Fibroblast of lung (primary cell): Measurements from ENCODE around the gene RETN. TPM values are rescaled to one million over a fixed set of nuclear protein-coding genes. Genes with fewer than 3 reads are reported as not detected.

ENCODE experiments used
- DNase-seq, 2 donors: peaks; one replicate each; pipeline versions ENCODE4 v3.0.0 to v3.0.0-alpha.2; 2010; ENCODE audit warnings: low read depth in 2 of 2
- H2AFZ ChIP-seq: 2 replicates; pipeline ENCODE4 v1.5.1; 2012; ENCODE audit warnings: low read length, control low read depth, inconsistent platforms
- H3K27ac ChIP-seq: 2 replicates; pipeline ENCODE4 v1.5.1; 2011; ENCODE audit warnings: low read length, control low read depth; ENCODE audit not compliant: insufficient read depth
- H3K27me3 ChIP-seq: 2 replicates; pipeline ENCODE4 v1.5.1; 2011; ENCODE audit warnings: mild to moderate bottlenecking, low read length; ENCODE audit not compliant: control insufficient read depth, insufficient read depth
- H3K36me3 ChIP-seq: 2 replicates; pipeline ENCODE4 v1.5.1; 2011; ENCODE audit warnings: low read length; ENCODE audit not compliant: control insufficient read depth, insufficient read depth
- H3K4me1 ChIP-seq: 2 replicates; pipeline ENCODE4 v1.5.1; 2011; ENCODE audit warnings: low read length; ENCODE audit not compliant: control insufficient read depth, insufficient read depth; ENCODE audit errors: extremely low read depth
- H3K4me2 ChIP-seq: 2 replicates; pipeline ENCODE4 v1.5.1; 2011; ENCODE audit warnings: low read length, control low read depth; ENCODE audit not compliant: insufficient read depth; ENCODE audit errors: extremely low read depth
- H3K4me3 ChIP-seq, 4 experiments: fragments of 200-600 bp in 1 of 4; sonication (generic) in 1 of 4; replicated peaks in 1 of 4; 2 replicates each; pipeline ENCODE4 v1.5.1; 2011 to 2016; ENCODE audit warnings: low read length in 4 of 4, low read depth in 3 of 4, mild to moderate bottlenecking in 3 of 4, control low read depth in 2 of 4, inconsistent platforms in 1 of 4, mixed read lengths in 1 of 4; ENCODE audit not compliant: insufficient read depth in 1 of 4; ENCODE audit errors: control extremely low read depth in 1 of 4
- H3K79me2 ChIP-seq: 2 replicates; pipeline ENCODE4 v1.5.1; 2012; ENCODE audit warnings: mild to moderate bottlenecking, low read length, inconsistent platforms; ENCODE audit not compliant: control insufficient read depth, insufficient read depth
- H3K9ac ChIP-seq: 2 replicates; pipeline ENCODE4 v1.5.1; 2011; ENCODE audit warnings: mild to moderate bottlenecking, low read length, control low read depth; ENCODE audit not compliant: insufficient read depth
- H3K9me3 ChIP-seq: 2 replicates; pipeline ENCODE4 v1.5.1; 2012; ENCODE audit warnings: low read depth, low read length; ENCODE audit not compliant: control insufficient read depth, insufficient read depth
- H4K20me1 ChIP-seq: 2 replicates; pipeline ENCODE4 v1.5.1; 2011; ENCODE audit warnings: low read length; ENCODE audit not compliant: control insufficient read depth, insufficient read depth; ENCODE audit errors: extremely low read depth
- EZH2 ChIP-seq: IDR thresholded peaks from 2 replicates; pipeline ENCODE4 v1.5.1; 2012; ENCODE audit warnings: low read length, control low read depth, mild to moderate bottlenecking; ENCODE audit errors: missing control alignments
- polyA plus RNA-seq, 2 donors: library from polyadenylated mRNA; depleted of rRNA in 1 of 2; stranded (reverse) in 1 of 2; unstranded in 1 of 2; fragments of >200 nt; gene quantifications; 2 replicates each; pipeline ENCODE4 v1.2.1, GENCODE V29; 2011 to 2012; ENCODE audit warnings: missing spikeins in 1 of 2
- total RNA-seq: library from RNA; depleted of rRNA; stranded (reverse); fragments of >200 nt; gene quantifications from 2 replicates; pipeline ENCODE4 v1.2.1, GENCODE V29; 2014
- TF ChIP-seq, protein P1 (sequence below), 2 donors: IDR thresholded peaks in 1 of 2; conservative IDR thresholded peaks in 1 of 2; 1 replicate in 1 of 2; 2 replicates in 1 of 2; pipeline ENCODE4 v1.5.1; 2011 to 2012; ENCODE audit warnings: low read length in 2 of 2, control low read depth in 1 of 2, inconsistent platforms in 1 of 2, low read depth in 1 of 2, mild to moderate bottlenecking in 1 of 2

Gene RETN
- total and polyA plus RNA-seq, 2 donors (not counting 1 experiment from before 2014, with no cell fraction given): not detected

DNA sequence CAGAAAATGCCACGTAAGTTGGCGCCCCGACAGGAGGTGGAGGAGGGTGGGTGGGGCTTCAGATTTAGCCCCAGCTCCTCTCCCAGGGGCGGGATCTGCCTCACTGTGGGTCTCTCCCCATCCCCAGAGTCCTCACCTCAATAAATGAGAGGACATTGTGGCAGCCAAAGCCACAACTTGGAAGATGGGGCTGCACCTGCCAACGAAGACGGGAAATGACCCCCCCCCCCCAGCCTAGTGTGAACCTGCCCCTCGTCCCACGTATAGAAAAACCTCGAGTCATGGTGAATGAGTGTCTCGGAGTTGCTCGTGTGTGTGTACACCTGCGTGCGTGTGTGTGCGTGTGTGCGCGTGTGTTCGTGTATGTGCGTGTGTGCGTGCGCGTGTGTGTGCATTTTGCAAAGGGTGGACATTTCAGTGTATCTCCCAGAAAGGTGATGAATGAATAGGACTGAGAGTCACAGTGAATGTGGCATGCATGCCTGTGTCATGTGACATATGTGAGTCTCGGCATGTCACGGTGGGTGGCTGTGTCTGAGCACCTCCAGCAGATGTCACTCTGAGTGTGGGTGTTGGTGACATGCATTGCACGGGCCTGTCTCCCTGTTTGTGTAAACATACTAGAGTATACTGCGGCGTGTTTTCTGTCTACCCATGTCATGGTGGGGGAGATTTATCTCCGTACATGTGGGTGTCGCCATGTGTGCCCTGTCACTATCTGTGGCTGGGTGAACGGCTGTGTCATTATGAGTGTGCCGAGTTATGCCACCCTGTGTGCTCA lies 10.3 kb downstream of the RETN start:
- H3K4me3 ChIP-seq: no peak overlapping the region
- no peaks in the 10 kb centered on the region for H4K20me1 ChIP-seq
- no peaks in the 10 kb centered on the region for H3K4me1 ChIP-seq
- H3K9ac ChIP-seq: no peak overlapping the region
- no peak overlapping the region for H3K27ac ChIP-seq
- H2AFZ ChIP-seq: no peak overlapping the region
- H3K4me2 ChIP-seq: no peak overlapping the region
- no peak for TF ChIP-seq EZH2
- TF ChIP-seq, protein P1, sequence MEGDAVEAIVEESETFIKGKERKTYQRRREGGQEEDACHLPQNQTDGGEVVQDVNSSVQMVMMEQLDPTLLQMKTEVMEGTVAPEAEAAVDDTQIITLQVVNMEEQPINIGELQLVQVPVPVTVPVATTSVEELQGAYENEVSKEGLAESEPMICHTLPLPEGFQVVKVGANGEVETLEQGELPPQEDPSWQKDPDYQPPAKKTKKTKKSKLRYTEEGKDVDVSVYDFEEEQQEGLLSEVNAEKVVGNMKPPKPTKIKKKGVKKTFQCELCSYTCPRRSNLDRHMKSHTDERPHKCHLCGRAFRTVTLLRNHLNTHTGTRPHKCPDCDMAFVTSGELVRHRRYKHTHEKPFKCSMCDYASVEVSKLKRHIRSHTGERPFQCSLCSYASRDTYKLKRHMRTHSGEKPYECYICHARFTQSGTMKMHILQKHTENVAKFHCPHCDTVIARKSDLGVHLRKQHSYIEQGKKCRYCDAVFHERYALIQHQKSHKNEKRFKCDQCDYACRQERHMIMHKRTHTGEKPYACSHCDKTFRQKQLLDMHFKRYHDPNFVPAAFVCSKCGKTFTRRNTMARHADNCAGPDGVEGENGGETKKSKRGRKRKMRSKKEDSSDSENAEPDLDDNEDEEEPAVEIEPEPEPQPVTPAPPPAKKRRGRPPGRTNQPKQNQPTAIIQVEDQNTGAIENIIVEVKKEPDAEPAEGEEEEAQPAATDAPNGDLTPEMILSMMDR (conservative IDR thresholded peaks at IDR 0.05 in 1 of 2, IDR thresholded peaks at IDR 0.05 in 1 of 2; ENCODE audit: low read depth in 1 of 2, low read length in 2 of 2): no peak
- no peak for DNase-seq
- H3K9me3 ChIP-seq: no peaks in the 10 kb centered on the region
- peaks cover 7% of the 10 kb centered on the region for H3K79me2 ChIP-seq
- H3K27me3 ChIP-seq: peaks cover 2% of the 10 kb centered on the region
- peaks cover 4% of the 10 kb centered on the region for H3K36me3 ChIP-seq

DNA sequence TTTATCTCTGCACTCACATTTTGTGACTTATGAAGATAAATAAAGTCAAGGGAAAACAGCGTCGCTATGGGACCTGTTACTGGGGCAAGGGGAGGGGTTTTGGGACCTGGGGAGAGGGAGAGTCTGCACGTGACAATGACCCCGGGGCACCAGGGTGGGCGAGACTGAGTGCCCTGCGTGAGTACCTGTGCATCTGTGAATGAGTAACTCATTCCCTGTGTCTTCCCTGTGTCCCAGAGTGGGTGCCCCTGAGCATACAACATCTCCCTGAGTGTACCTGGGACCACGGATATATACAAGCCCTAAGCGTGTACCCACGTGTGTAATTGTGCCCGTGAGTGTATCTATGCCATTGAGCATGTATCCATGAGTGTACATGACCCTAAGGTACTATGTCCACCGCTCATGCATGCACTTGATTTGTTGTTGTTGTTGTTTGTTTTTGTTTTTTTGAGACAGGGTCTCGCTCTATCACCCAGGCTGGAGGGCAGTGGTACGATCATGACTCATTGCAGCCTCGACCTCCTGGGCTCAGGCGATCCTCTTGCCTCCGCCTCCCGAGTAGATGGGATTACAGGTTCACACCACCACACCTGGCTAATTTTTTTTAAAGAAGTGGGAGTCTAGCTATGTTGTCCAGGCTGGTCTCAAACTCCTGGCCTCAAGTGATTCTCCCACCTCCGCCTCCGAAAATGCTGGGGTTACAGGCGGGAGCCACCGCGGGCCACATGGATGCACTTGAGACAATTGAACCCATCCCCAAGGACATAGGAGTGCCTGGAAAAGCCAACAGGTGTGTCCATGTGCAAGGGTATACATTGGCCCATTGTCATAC lies 11.1 kb downstream of the RETN start:
- Histone ChIP-seq H3K9me3 (no peaks in the 10 kb centered on the region), H3K9ac (no peak overlapping the region), H2AFZ (peak overlapping the region; percentile 57), H3K4me3 (peak overlapping the region in 2 of 4 experiments; percentile 30 to 46), H3K36me3 (peaks cover 4% of the 10 kb centered on the region), H3K4me1 (no peaks in the 10 kb centered on the region), H3K4me2 (peak overlapping the region; percentile 67), H4K20me1 (no peaks in the 10 kb centered on the region), H3K27me3 (peaks cover 2% of the 10 kb centered on the region), H3K27ac (no peak overlapping the region), H3K79me2 (peaks cover 7% of the 10 kb centered on the region)
- TF ChIP-seq, protein P1 (conservative IDR thresholded peaks at IDR 0.05 in 1 of 2, IDR thresholded peaks at IDR 0.05 in 1 of 2; ENCODE audit: low read depth in 1 of 2, low read length in 2 of 2): no peak
- TF ChIP-seq EZH2: no peak
- no peak for DNase-seq
